CD14-positive monocyte (primary cell): Measurements from ENCODE around the gene MACROD2. TPM values are rescaled to one million over a fixed set of nuclear protein-coding genes. Genes with fewer than 3 reads are reported as not detected.

Experiments
- DNase-seq, 3 donors: peaks; one replicate each; pipeline ENCODE4 v3.0.0-alpha.2; 2011 to 2022
- H2AFZ ChIP-seq: 2 replicates; pipeline ENCODE4 v1.6.0; 2012; ENCODE audit warnings: mild to moderate bottlenecking, low read depth, low read length, inconsistent platforms; ENCODE audit not compliant: insufficient read depth, poor library complexity, severe bottlenecking
- H3K27ac ChIP-seq, 2 donors: 1 replicate in 1 of 2; 2 replicates in 1 of 2; pipeline ENCODE4 v1.5.1; 2012 to 2013; ENCODE audit warnings: low read length in 2 of 2, control low read depth in 1 of 2, inconsistent platforms in 1 of 2, low read depth in 1 of 2, mild to moderate bottlenecking in 1 of 2
- H3K27me3 ChIP-seq, 2 donors: one replicate each; pipeline versions ENCODE4 v1.6.0 to v1.6.1; 2011 to 2013; ENCODE audit warnings: low read length in 2 of 2; ENCODE audit not compliant: control insufficient read depth in 2 of 2, insufficient read depth in 2 of 2
- H3K36me3 ChIP-seq, 2 donors: replicated peaks in 1 of 2; 1 replicate in 1 of 2; 2 replicates in 1 of 2; pipeline versions ENCODE4 v1.5.1 to v1.6.1; 2012 to 2013; ENCODE audit warnings: low read length in 2 of 2, control low read depth in 1 of 2, inconsistent platforms in 1 of 2, mild to moderate bottlenecking in 1 of 2; ENCODE audit not compliant: insufficient read depth in 2 of 2, control insufficient read depth in 1 of 2
- H3K4me1 ChIP-seq, 2 donors: 1 replicate in 1 of 2; 2 replicates in 1 of 2; pipeline versions ENCODE4 v1.5.1 to v1.6.1; 2012 to 2013; ENCODE audit warnings: low read length in 2 of 2, control low read depth in 1 of 2, inconsistent platforms in 1 of 2, mild to moderate bottlenecking in 1 of 2, moderate library complexity in 1 of 2; ENCODE audit not compliant: insufficient read depth in 2 of 2, control insufficient read depth in 1 of 2
- H3K4me2 ChIP-seq: replicated peaks from 2 replicates; pipeline ENCODE3; 2012; ENCODE audit warnings: low read length, moderate library complexity, mild to moderate bottlenecking; ENCODE audit not compliant: poor library complexity, severe bottlenecking; ENCODE audit errors: extremely low read depth
- H3K4me3 ChIP-seq, 3 experiments: fragments of 200-600 bp in 1 of 3; sonication (generic) in 1 of 3; replicated peaks in 1 of 3; 1 replicate in 2 of 3; 2 replicates in 1 of 3; pipeline ENCODE4 v1.5.1; 2011 to 2013; ENCODE audit warnings: low read length in 3 of 3, mild to moderate bottlenecking in 3 of 3, control low read depth in 2 of 3, low read depth in 2 of 3, inconsistent platforms in 1 of 3, moderate library complexity in 1 of 3
- H3K79me2 ChIP-seq: 2 replicates; pipeline ENCODE4 v1.6.0; 2012; ENCODE audit warnings: mild to moderate bottlenecking, control low read depth, inconsistent platforms, low read length, moderate library complexity; ENCODE audit not compliant: insufficient read depth
- H3K9ac ChIP-seq: 2 replicates; pipeline ENCODE4 v1.6.0; 2017; ENCODE audit warnings: low read length, mild to moderate bottlenecking; ENCODE audit not compliant: insufficient read depth, poor library complexity, severe bottlenecking
- H3K9me3 ChIP-seq, 2 donors: replicated peaks in 1 of 2; 1 replicate in 1 of 2; 2 replicates in 1 of 2; pipeline versions ENCODE4 v1.5.1 to v1.6.1; 2012 to 2013; ENCODE audit warnings: low read length in 2 of 2, control low read depth in 1 of 2; ENCODE audit not compliant: control insufficient read depth in 1 of 2, insufficient read depth in 1 of 2
- H4K20me1 ChIP-seq: 2 replicates; pipeline ENCODE4 v1.6.0; 2012; ENCODE audit warnings: mild to moderate bottlenecking, low read length, control low read depth, moderate library complexity; ENCODE audit not compliant: insufficient read depth
- H3K27ac Mint-ChIP-seq, 7 donors: one replicate each; pipeline ENCODE4 v1.8.0; 2020; ENCODE audit warnings: mild to moderate bottlenecking in 7 of 7, mixed read lengths in 7 of 7, moderate library complexity in 6 of 7, inconsistent platforms in 2 of 7
- H3K27me3 Mint-ChIP-seq, 3 donors: one replicate each; pipeline ENCODE4 v1.8.0; 2021 to 2022; ENCODE audit warnings: low read depth in 3 of 3, mild to moderate bottlenecking in 3 of 3, mixed read lengths in 3 of 3, moderate library complexity in 3 of 3, inconsistent platforms in 1 of 3
- H3K36me3 Mint-ChIP-seq, 2 donors: one replicate each; pipeline ENCODE4 v1.8.0; 2020; ENCODE audit warnings: mixed read lengths in 2 of 2, inconsistent platforms in 1 of 2, mild to moderate bottlenecking in 1 of 2
- H3K4me1 Mint-ChIP-seq: one replicate; pipeline ENCODE4 v1.8.0; 2020; ENCODE audit warnings: mild to moderate bottlenecking, mixed read lengths
- H3K4me3 Mint-ChIP-seq, 2 donors: one replicate each; pipeline ENCODE4 v1.8.0; 2020; ENCODE audit warnings: mild to moderate bottlenecking in 2 of 2, mixed read lengths in 2 of 2, moderate library complexity in 1 of 2
- H3K9me3 Mint-ChIP-seq, 7 donors: one replicate each; pipeline ENCODE4 v1.8.0; 2020 to 2022; ENCODE audit warnings: mixed read lengths in 7 of 7, mild to moderate bottlenecking in 6 of 7, moderate library complexity in 6 of 7, inconsistent platforms in 2 of 7
- WGBS: methylation state at CpG from one replicate; pipeline ENCODE4 v1.1.5; 2013; ENCODE audit warnings: missing lambda C conversion rate; ENCODE audit not compliant: insufficient coverage; 5-methylcytosine and 5-hydroxymethylcytosine counted together
- intact Hi-C, 2 donors: fragments of 100-400 bp; cut with micrococcal nuclease; formaldehyde crosslinking; loops; one replicate each; pipeline versions ENCODE4 v1.15.0 to v1.15.1; 2023
- polyA plus RNA-seq, 3 donors: library from polyadenylated mRNA; depleted of rRNA in 1 of 3; unstranded in 2 of 3; stranded (reverse) in 1 of 3; fragments of 300-500 nt in 2 of 3; fragments of >200 nt in 1 of 3; fragmentation: Illumina TruSeq in 2 of 3; gene quantifications; 1 replicate in 2 of 3; 2 replicates in 1 of 3; pipeline ENCODE4 v1.2.3, GENCODE V29; 2012 to 2021
- TF ChIP-seq, protein P1 (sequence below): fragments of 200-600 bp; IDR thresholded peaks from one replicate; pipeline ENCODE4 v1.8.0; 2022; ENCODE audit warnings: antibody characterized with exemption, mild to moderate bottlenecking

Gene MACROD2
- polyA plus RNA-seq, 3 donors = 0.23 TPM; not detected in 2

DNA sequence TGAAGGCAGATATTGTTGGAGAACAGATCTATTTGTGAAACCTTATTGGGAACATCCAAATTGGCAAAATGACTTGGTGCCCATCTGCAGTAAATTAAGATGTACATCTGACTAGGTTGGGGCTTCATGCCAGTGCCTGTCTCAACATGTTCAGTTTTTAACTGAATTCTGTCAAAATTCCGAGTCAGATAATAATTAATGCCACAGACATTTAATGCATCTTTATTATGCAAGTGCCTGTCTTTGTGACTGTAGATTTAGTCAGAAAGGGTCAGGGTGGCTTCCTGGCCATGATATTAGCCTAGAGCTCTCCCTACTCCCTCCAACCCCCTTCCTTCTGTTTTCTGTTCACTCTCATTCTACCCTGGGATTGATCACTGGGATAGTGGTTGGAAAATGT, 541.4 kb downstream of the MACROD2 start:
- no CpG with 5 or more reads among the region's 1 CpG for WGBS
- Mint-ChIP-seq H3K27ac (no peak overlapping the region), H3K27me3 (no peaks in the 10 kb centered on the region), H3K4me3 (no peak overlapping the region), H3K36me3 (no peaks in the 10 kb centered on the region), H3K4me1 (no peaks in the 10 kb centered on the region), H3K9me3 (peaks cover 2 to 11% (median 4%) of the 10 kb centered on the region in 7 donors)
- H2AFZ ChIP-seq = no peak overlapping the region
- DNase-seq = no peak
- TF ChIP-seq, protein P1, sequence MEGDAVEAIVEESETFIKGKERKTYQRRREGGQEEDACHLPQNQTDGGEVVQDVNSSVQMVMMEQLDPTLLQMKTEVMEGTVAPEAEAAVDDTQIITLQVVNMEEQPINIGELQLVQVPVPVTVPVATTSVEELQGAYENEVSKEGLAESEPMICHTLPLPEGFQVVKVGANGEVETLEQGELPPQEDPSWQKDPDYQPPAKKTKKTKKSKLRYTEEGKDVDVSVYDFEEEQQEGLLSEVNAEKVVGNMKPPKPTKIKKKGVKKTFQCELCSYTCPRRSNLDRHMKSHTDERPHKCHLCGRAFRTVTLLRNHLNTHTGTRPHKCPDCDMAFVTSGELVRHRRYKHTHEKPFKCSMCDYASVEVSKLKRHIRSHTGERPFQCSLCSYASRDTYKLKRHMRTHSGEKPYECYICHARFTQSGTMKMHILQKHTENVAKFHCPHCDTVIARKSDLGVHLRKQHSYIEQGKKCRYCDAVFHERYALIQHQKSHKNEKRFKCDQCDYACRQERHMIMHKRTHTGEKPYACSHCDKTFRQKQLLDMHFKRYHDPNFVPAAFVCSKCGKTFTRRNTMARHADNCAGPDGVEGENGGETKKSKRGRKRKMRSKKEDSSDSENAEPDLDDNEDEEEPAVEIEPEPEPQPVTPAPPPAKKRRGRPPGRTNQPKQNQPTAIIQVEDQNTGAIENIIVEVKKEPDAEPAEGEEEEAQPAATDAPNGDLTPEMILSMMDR = no peak
- no peaks in the 10 kb centered on the region for H3K79me2 ChIP-seq
- no peaks in the 10 kb centered on the region for H3K36me3 ChIP-seq
- no peak overlapping the region for H3K4me2 ChIP-seq
- intact Hi-C loops = no loop called here
- no peak overlapping the region for H3K9ac ChIP-seq
- H3K4me1 ChIP-seq = no peaks in the 10 kb centered on the region
- H3K27me3 ChIP-seq = no peaks in the 10 kb centered on the region
- H4K20me1 ChIP-seq = no peaks in the 10 kb centered on the region
- no peak overlapping the region for H3K27ac ChIP-seq
- H3K4me3 ChIP-seq = no peak overlapping the region
- peaks cover 4% of the 10 kb centered on the region in 2 donors for H3K9me3 ChIP-seq

GRCh38 chr20:14538433-14538832, 543.1 kb downstream of the MACROD2 start:
- Histone ChIP-seq H3K27ac (no peak overlapping the region), H3K79me2 (no peaks in the 10 kb centered on the region), H3K4me1 (no peaks in the 10 kb centered on the region), H3K27me3 (no peaks in the 10 kb centered on the region), H3K4me2 (no peak overlapping the region), H3K9ac (no peak overlapping the region), H2AFZ (no peak overlapping the region), H3K36me3 (no peaks in the 10 kb centered on the region), H3K4me3 (no peak overlapping the region), H4K20me1 (no peaks in the 10 kb centered on the region), H3K9me3 (peaks cover 0 to 4% of the 10 kb centered on the region in 2 donors)
- H3K4me1 Mint-ChIP-seq = no peaks in the 10 kb centered on the region
- no peak overlapping the region for H3K27ac Mint-ChIP-seq
- WGBS = 86% methylated on average over 5 of the region's 5 CpGs
- no peaks in the 10 kb centered on the region for H3K36me3 Mint-ChIP-seq
- H3K4me3 Mint-ChIP-seq = no peak overlapping the region
- DNase-seq = no peak
- intact Hi-C loops = no loop called here
- no peaks in the 10 kb centered on the region for H3K27me3 Mint-ChIP-seq
- TF ChIP-seq, protein P1 = no peak
- peaks cover 2 to 8% (median 3%) of the 10 kb centered on the region in 7 donors for H3K9me3 Mint-ChIP-seq
